GM19372 (cell line): ENCODE results near the gene RASGRF2.
A peak's percentile ranks its signal among the peaks of the same experiment; 100 is the strongest.

ENCODE experiments used
- ATAC-seq: cut with Tn5 transposase; IDR thresholded peaks from one replicate; pipeline ENCODE4 v1.9.1; 2021; ENCODE audit warnings: mild to moderate bottlenecking, low read depth, moderate library complexity; ENCODE audit not compliant: unreplicated experiment

The RASGRF2 gene

GRCh38 chr5:81162501-81162900 lies 202.3 kb downstream of the RASGRF2 start:
- no peak for ATAC-seq

GRCh38 chr5:81163651-81164050 lies 203.5 kb downstream of the RASGRF2 start:
- ATAC-seq, result no peak

- ATAC-seq, result no peak
Observed at GRCh38 chr5:81164476-81164875, 204.3 kb downstream of the RASGRF2 start.

- ATAC-seq, result no peak
Observed at GRCh38 chr5:81164936-81165335, 204.8 kb downstream of the RASGRF2 start.

GRCh38 chr5:81165493-81166119 lies 205.4 kb downstream of the RASGRF2 start:
- ATAC-seq, result peak; percentile 71

DNA sequence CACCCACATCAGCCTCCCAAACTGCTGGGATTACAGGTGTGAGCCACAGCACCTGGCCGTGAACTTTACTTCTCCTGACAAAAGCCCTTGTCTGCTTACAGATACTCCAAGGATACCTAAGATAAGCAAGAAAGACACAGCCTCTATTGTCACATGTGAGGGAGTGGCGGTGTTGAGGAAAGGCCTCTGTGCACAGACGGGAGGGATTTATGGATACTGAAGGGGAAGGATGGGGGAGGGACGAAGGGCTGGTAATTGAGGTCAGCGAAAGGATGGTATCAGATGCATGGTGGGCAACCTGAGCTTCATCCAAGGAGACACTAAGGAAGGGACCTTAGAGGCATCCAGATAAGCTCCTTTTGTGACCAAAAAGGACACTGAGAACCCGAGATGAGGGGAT lies 206.3 kb downstream of the RASGRF2 start:
- ATAC-seq, result no peak

DNA sequence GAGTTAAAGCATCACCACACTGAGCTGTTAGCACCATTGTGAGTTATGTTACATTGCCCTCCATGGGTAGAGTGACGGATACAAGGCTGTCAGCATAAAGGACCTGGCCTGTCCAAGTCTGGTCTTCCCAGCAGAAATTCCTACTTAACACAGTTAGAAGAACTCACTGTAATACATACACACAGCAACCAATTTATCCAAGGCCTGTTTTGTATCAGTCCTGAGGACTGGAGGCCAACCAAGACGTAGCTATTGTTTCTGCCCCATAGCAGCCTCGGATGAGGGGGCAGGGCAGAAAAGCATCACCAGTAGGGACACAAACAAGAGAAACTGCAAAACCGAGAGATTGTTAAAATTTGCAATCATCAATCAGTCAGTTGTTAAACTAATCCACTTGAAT lies 206.9 kb downstream of the RASGRF2 start:
- ATAC-seq, result no peak

DNA sequence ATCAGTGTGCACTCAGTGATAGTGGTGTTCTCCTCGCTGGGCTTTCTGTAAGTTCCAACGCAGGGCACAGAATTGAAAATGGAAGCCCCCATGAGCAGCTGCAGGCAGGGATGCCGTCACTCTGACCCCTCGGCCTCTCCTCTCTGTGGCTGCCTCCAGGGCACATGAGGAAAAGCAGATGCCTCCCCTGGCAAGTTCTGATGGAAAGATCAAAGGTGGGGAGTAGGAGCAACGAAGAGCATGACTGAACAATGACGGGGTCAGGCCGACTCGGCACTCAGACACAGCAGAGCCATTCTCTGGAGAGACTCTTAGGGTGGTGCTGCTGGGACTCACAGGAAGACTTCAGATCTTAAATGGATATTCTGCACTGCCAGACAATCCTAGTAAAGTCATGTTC lies 207.4 kb downstream of the RASGRF2 start:
- no peak for ATAC-seq

- no peak for ATAC-seq
Observed at GRCh38 chr5:81169924-81170323, 209.8 kb downstream of the RASGRF2 start.

DNA sequence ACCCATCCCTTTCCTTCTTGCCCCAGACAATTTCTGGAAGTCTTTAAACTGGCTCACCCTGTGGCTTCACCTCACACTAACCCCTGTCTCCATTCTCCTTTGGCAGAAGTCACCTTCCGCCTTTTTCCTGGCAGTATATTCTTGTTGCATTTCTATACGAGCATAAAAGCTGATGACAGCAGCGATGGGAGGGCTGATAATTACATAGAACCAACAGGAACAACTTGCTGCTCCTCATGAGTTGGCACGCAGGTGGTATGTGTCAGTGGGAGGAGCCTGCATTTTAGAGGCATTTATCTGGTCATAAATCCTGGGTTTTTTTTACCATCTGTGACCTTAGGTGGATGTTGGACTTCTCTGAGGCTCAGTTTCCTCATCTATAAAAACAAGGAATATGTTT lies 211.6 kb downstream of the RASGRF2 start:
- ATAC-seq, result no peak

GRCh38 chr5:81172710-81173109 lies 212.5 kb downstream of the RASGRF2 start:
- no peak for ATAC-seq

DNA sequence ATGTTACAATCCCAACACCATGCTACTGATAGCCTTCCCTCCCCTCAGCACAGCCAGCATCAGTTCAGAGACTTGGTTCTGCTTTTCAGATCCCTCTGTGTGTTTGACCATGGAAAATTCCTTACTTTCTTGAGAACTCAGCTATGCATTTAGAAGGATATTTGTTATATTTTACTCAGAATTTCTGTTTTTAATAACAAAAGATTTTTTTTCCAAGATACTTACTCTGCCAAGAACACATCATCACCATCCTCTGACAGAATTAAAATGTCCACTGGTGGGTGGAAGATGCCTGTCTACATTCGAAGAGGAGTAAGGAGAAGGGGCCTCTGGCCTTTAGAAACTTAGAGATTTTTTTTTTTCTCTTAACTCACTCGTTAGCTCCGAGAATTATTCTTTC lies 216.9 kb downstream of the RASGRF2 start:
- no peak for ATAC-seq

DNA sequence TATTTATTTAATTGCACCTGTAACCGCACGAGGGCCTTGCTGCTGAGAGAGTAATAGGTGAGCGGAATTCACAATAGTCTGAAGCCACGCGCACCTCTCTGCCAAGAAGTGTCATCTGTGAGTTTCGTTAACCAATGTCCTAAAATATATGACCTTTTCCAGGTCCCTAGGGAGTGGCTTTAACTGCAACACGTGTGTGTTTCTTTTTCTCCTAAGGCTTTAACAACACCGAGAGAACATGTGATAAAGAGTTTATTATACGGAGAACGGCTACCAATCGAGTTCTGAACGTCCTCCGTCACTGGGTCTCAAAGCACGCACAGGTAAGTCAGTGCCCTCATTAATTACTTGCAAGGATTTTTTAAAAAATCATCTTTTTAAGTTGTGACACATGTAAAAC lies 219.8 kb downstream of the RASGRF2 start:
- ATAC-seq, result no peak

- no peak for ATAC-seq
Observed at GRCh38 chr5:81180780-81181460, 220.8 kb downstream of the RASGRF2 start.

GRCh38 chr5:81181576-81182316 lies 221.6 kb downstream of the RASGRF2 start:
- no peak for ATAC-seq

GRCh38 chr5:81182396-81183390 lies 222.5 kb downstream of the RASGRF2 start:
- ATAC-seq, result no peak

DNA sequence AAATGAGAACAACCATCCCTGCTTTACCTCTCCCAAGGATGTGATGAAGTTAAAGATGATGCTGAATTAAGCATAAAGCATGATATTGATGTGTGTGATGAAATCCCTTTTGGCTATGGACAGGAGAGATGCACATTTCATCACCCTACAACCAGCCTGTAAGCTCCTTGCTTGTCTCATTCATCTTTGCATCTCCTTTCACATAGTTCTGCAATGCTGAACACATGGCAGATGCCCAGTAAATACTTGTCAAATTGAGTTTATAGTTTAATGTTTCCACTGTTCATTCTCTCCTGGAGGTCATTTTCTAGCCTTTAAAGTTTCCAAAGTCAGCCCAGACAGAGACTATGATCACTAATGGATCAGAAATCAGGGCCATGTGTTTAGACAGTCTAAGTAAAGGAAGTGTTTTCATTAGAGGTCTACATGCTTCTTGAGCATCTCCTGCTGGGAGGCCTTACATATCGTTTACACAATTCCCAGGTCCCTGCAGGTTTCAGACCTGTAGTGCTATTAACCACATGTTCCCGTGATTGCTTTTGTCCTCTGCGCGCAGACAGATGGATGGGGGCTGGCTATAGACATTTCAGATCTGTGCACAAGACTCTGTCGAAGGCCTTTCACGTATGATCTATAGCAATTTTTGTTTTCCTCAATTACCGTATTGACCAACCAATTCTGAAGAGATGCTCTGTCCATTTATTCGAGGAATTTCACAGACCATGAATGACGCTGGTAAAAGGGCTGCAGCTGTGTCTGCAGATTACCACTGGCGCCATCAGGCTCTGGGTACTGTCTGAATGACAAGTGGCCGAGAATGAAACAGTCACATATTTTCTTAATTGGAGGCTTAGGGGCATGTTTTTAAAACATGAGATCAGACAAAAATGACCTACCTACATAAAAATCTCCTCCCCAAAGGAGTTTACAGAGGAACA lies 223.9 kb downstream of the RASGRF2 start:
- no peak for ATAC-seq

- ATAC-seq, result no peak
Observed at GRCh38 chr5:81184749-81185110, 224.6 kb downstream of the RASGRF2 start.

DNA sequence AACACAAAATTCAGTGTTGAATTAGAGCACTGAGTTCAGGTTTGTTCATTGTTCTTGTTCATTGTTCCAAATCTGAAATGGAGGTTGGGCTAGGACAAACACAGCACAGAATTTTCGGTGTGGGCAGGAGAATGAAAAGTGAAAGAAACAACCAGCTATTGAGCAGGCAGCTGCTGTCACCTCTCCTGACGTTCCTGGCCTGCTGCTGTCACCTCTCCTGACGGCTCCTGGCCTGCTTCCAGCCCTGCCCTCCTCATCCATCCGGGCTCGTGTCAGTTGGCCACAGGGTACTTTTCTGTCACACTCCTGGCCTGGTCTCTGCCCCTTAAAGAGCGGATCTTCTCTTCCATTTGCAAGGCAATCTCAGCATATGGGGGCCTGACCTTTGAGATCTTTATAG lies 227.7 kb downstream of the RASGRF2 start:
- no peak for ATAC-seq

- no peak for ATAC-seq
Observed at GRCh38 chr5:81188962-81189361, 228.8 kb downstream of the RASGRF2 start.
